ENCODE measurements around the gene TMEM45B. TPM values are rescaled to one million over a fixed set of nuclear protein-coding genes. Genes with fewer than 3 reads are reported as not detected.
"Not testable (repeated sequence)": the region's sequence is repeated elsewhere in the genome, so short reads cannot be mapped to it uniquely, and the experiment has no call there.

Gene TMEM45B
- total RNA-seq, 1 experiment from 2014 or later = 16.1 TPM

- no peak for TF ChIP-seq CTCF (IDR thresholded peaks at IDR 0.05; ENCODE audit: unreplicated experiment)
- no peaks in the 10 kb centered on the region for H3K9me3 Mint-ChIP-seq (ENCODE audit: low read depth, unreplicated experiment)
- no peak overlapping the region for H3K27ac Mint-ChIP-seq (ENCODE audit: unreplicated experiment)
- intact Hi-C loops (cut with micrococcal nuclease; ENCODE audit: unreplicated experiment) = no loop called here
- CTCF ChIA-PET = no interaction called here
- no peak for DNase-seq
- no peaks in the 10 kb centered on the region for H3K27me3 Mint-ChIP-seq (ENCODE audit: unreplicated experiment)
- no peak overlapping the region for H3K4me3 Mint-ChIP-seq (ENCODE audit: low read depth, unreplicated experiment)
- BruUV-seq (replicated peaks) = no TSS peak
- no peaks in the 10 kb centered on the region for H3K4me1 Mint-ChIP-seq (ENCODE audit: low read depth, unreplicated experiment)
- no peaks in the 10 kb centered on the region for H3K36me3 Mint-ChIP-seq (ENCODE audit: insufficient read depth, unreplicated experiment)
These were observed 9.7 kb downstream of the TMEM45B start for GRCh38 chr11:129825380-129825779.

DNA sequence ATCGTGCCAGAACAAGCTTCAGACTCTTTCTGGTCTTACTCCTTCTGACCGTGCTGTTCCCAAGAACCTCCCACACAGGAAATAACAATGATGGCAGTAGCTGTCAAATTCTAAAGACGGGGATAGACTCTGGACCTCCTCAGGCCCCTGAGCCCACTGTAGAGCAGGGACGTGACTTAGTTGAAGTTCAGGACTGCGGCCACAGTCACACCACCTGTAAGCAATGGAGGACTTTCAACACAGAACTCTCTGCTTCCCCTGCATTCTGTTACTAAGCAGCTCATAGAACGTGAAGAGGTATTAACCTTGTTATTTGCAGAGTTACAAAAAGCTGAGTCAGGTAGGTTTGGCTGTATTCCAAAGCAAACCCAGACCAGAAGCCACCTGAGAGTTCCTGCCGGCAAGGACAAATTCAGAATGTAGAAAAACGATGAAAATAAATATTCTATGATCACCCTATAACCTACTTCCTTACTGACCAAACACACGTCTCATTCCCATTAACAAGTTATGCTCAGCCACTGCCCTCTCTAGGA lies 12.7 kb downstream of the TMEM45B start:
- H3K9me3 Mint-ChIP-seq (ENCODE audit: low read depth, unreplicated experiment) = no peaks in the 10 kb centered on the region
- CTCF ChIA-PET = interaction anchor here (0.5 to 1.0 kb wide), 2 partner anchors 12 to 837 kb away, joined by 3 to 4 read pairs; no protein-coding TSS in a partner anchor
- peak overlapping the region; percentile 43 for H3K4me3 Mint-ChIP-seq (ENCODE audit: low read depth, unreplicated experiment)
- TF ChIP-seq CTCF (IDR thresholded peaks at IDR 0.05; ENCODE audit: unreplicated experiment) = no peak
- H3K27me3 Mint-ChIP-seq (ENCODE audit: unreplicated experiment) = no peaks in the 10 kb centered on the region
- no peaks in the 10 kb centered on the region for H3K4me1 Mint-ChIP-seq (ENCODE audit: low read depth, unreplicated experiment)
- no peaks in the 10 kb centered on the region for H3K36me3 Mint-ChIP-seq (ENCODE audit: insufficient read depth, unreplicated experiment)
- H3K27ac Mint-ChIP-seq (ENCODE audit: unreplicated experiment) = peak overlapping the region; percentile 50
- intact Hi-C loops (cut with micrococcal nuclease; ENCODE audit: unreplicated experiment) = no loop called here
- no TSS peak for BruUV-seq (replicated peaks)
- peak; percentile 56 for DNase-seq

- H3K27me3 Mint-ChIP-seq (ENCODE audit: unreplicated experiment); H3K36me3 Mint-ChIP-seq (ENCODE audit: insufficient read depth, unreplicated experiment); H3K4me1 Mint-ChIP-seq (ENCODE audit: low read depth, unreplicated experiment); H3K9me3 Mint-ChIP-seq (ENCODE audit: low read depth, unreplicated experiment); intact Hi-C loops (cut with micrococcal nuclease; ENCODE audit: unreplicated experiment); H3K4me3 Mint-ChIP-seq (ENCODE audit: low read depth, unreplicated experiment); BruUV-seq (replicated peaks); CTCF ChIA-PET; DNase-seq: not testable (repeated sequence)
- H3K27ac Mint-ChIP-seq (ENCODE audit: unreplicated experiment) = peak overlapping the region; percentile 27
These were observed 13.8 kb downstream of the TMEM45B start for GRCh38 chr11:129829497-129829896.

DNA sequence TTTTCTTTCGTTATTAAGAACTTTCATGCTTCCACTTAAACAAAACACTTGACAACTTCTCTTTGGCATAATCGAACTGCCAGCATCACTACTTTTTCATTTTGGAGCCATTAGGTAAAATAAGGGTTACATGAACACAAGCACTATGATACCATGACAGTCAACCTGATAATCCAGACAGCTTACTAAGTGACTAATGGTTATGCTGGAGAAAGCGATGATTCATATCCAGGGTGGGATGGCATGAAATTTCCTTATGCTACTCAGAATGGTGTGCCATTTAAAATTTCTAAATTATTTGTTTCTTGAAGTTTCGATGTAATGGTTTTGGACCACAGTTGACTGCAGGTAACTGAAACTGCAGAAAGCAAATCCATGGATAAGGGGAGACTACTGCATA lies 15.6 kb downstream of the TMEM45B start:
- H3K4me3 Mint-ChIP-seq (ENCODE audit: low read depth, unreplicated experiment); H3K36me3 Mint-ChIP-seq (ENCODE audit: insufficient read depth, unreplicated experiment); H3K4me1 Mint-ChIP-seq (ENCODE audit: low read depth, unreplicated experiment); CTCF ChIA-PET; H3K9me3 Mint-ChIP-seq (ENCODE audit: low read depth, unreplicated experiment); intact Hi-C loops (cut with micrococcal nuclease; ENCODE audit: unreplicated experiment); DNase-seq; BruUV-seq (replicated peaks); H3K27me3 Mint-ChIP-seq (ENCODE audit: unreplicated experiment); H3K27ac Mint-ChIP-seq (ENCODE audit: unreplicated experiment): not testable (repeated sequence)

- intact Hi-C loops (cut with micrococcal nuclease; ENCODE audit: unreplicated experiment); H3K27me3 Mint-ChIP-seq (ENCODE audit: unreplicated experiment); H3K4me1 Mint-ChIP-seq (ENCODE audit: low read depth, unreplicated experiment); H3K27ac Mint-ChIP-seq (ENCODE audit: unreplicated experiment); CTCF ChIA-PET; H3K36me3 Mint-ChIP-seq (ENCODE audit: insufficient read depth, unreplicated experiment); H3K4me3 Mint-ChIP-seq (ENCODE audit: low read depth, unreplicated experiment); BruUV-seq (replicated peaks); DNase-seq; H3K9me3 Mint-ChIP-seq (ENCODE audit: low read depth, unreplicated experiment): not testable (repeated sequence)
These were observed 17.6 kb downstream of the TMEM45B start for GRCh38 chr11:129833260-129833659.

DNA sequence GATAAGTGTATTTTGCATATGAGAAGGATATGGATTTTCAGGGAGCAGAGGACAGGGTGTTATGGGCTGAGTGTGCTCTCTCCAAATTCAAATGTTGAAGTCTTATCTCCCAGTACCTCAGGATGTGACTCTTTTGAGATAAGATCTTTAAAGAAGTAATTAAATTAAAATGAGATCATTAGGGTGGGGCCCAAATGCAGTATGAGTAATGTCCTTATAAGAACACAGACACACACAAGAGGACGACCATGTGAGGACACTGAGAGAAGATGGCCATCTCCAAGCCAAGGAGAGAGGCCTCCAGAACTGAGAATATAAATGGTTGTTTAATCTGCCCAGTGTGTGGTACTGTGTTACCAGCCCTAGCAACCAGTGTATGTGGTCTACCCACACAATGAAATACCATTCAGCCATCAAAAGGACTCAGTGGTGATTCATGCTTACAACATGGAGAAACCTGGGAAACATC lies 20.8 kb downstream of the TMEM45B start:
- BruUV-seq (replicated peaks); DNase-seq; intact Hi-C loops (cut with micrococcal nuclease; ENCODE audit: unreplicated experiment); H3K9me3 Mint-ChIP-seq (ENCODE audit: low read depth, unreplicated experiment); H3K27me3 Mint-ChIP-seq (ENCODE audit: unreplicated experiment); H3K4me3 Mint-ChIP-seq (ENCODE audit: low read depth, unreplicated experiment); CTCF ChIA-PET; H3K27ac Mint-ChIP-seq (ENCODE audit: unreplicated experiment); H3K36me3 Mint-ChIP-seq (ENCODE audit: insufficient read depth, unreplicated experiment): not testable (repeated sequence)
- peaks cover 26% of the 10 kb centered on the region for H3K4me1 Mint-ChIP-seq (ENCODE audit: low read depth, unreplicated experiment)

Data from Calu3 (cell line).